Stimulated activated CD8-positive, alpha-beta memory T cell treated with anti-CD3 and anti-CD28 coated beads, Interleukin-2, amount 100 ng/mL, for 48 hours (primary cell): Measurements from ENCODE around the gene LRRC19.

Source experiments
- DNase-seq, 2 donors: peaks; one replicate each; pipeline ENCODE4 v3.0.0-alpha.2; 2020; ENCODE audit warnings: low read depth in 2 of 2

The LRRC19 gene

GRCh38 chr9:26955921-26956859 lies 49.3 kb downstream of the LRRC19 start, which contains the start of gene IFT74:
TSS of gene IFT74 (plus strand) at chr9:26956412. CDS start at chr9:26961968, 5,556 bp downstream.
- peak; percentile 85 to 87 for DNase-seq

DNA sequence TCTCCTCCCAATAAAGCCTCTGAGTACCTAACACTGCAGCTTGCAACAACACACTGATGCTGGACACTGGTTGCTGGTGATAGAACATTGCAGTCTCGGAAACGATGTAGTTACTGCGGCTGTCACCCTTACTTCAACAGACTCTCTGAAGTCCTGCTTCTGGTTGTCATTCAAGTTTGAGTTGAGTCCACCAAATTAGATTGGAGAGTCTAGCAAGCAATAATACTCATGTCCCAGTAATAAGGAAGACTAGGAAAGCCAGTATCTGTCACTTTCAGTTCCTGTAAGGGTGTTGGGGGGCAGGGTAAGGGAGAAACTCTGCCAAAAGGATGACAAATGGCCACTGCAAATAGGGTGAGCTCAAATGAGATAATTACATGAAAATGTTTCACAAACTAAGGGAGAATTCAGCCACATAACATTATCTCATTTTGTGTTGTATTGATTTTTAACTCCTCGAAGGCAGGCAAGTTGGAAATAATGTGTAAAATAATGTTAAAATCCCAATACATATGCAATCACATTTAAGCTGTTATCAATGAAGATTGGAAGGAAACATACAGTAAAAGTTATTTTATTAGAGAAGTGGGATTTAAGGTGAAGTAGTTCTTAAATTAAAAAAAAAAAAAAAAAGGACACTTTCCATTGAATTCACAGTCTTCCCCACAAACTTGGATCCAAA lies 50.1 kb downstream of the LRRC19 start:
- no peak for DNase-seq

DNA sequence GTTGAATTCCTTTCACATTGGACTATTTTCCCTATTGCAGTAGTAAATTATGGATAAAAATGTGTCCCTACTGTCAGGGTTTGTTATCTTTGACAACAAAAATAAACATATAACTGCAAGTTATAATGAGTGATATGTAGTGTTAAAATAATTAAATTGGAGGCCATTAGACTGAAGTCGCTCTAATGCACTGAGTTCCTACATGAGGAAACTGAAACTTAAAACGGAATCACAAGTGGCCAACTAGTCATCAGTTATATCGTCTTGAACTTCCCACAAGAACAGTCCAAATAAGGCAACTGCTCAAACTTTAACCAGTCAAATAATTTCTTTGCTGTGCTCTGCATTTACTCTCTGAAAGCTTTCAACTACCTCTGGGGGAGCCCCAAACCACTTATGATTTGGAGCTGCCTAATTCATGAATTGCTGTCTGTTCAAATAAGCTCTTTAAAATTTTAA lies 51.4 kb downstream of the LRRC19 start:
- no peak for DNase-seq

DNA sequence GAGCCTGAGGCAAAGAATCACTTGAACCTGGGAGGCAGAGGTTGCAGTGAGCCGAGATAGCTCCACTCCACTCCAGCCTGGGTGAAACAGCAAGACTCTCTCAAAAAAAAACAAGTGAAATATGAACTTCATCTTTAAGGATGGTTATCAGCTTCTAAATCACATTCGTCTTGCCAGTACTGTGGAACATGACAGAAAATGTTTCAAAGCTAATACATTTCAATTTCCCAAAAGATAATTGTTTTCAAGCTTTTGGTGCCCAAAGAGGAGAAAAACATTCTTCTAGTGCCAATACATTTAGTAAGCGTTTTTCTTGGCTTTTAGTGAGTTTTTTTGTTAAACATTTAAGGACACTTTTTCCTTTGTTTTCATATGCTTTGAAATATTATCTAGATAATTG lies 53.7 kb downstream of the LRRC19 start:
- DNase-seq = no peak

DNA sequence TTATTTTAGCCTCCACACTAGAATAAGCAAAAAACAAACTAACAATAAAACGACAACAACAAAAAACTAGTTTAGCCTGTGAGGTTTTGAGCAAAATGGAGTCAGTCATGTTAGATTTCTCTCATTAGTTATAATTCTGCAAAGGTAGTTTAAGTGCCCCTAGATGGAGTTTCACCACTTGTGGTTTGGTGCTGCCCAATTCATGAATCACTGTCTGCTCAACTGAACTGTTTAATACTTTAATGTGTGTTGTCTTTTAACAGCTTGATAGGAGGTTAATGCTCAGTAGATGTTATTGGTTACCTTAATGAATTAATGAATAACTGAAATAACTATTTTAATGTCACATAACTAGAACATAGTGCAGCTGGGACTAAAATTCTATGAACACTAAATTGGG lies 55.0 kb downstream of the LRRC19 start:
- no peak for DNase-seq

- no peak for DNase-seq
Measured at GRCh38 chr9:26949637-26950069, 55.8 kb downstream of the LRRC19 start.

DNA sequence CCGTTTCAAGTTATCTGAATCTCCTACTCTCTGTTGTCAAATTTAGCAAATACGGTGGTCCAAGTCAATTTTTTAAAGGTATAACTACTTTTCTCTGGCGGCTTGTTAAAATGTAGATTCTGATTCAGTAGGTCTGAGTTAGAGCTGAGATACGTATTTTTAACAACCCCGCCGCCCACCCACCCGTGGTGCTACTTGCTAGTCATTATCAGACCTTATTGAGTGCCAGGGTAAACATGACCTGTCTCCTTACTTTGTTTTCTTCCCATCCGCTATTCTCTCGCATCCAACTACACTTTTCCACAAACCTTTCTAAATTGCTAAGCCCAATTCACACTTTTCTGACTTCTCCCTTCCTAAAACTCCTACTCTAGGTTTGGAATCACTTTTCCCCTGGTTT lies 57.7 kb downstream of the LRRC19 start:
- peak; percentile 14 to 16 for DNase-seq

GRCh38 chr9:26946753-26947727 lies 58.4 kb downstream of the LRRC19 start, which contains the start of gene PLAA:
TSS of gene PLAA (minus strand) at chr9:26947242. CDS start at chr9:26947045, 197 bp downstream.
- peak; percentile 72 to 80 for DNase-seq

DNA sequence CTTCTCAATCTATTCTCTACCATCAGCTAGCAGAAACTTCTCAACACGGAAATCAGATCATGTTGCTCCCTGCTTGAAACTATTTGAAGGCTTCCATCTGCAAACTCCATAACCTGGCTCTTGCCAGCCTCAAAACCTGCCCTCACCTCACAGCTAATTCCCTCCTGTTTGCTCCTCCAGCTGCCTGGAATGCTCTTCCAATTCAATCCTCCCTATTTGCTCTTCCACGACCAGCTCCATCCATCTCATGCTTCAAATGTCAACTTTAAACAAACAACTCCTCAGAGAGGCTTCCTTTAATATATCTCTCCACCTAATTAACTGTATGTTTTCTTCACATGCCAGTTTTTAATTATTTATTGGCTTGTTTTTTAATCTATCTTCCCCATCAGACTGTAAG lies 59.9 kb downstream of the LRRC19 start:
- DNase-seq = no peak
